CMK (cell line): ENCODE data around the gene LSM4.
"Not testable (repeated sequence)": the region's sequence is repeated elsewhere in the genome, so short reads cannot be mapped to it uniquely, and the experiment has no call there.

Source experiments
- DNase-seq: peaks from one replicate; pipeline ENCODE4 v3.0.0-alpha.2; 2010; ENCODE audit warnings: low read depth

Gene LSM4

DNA sequence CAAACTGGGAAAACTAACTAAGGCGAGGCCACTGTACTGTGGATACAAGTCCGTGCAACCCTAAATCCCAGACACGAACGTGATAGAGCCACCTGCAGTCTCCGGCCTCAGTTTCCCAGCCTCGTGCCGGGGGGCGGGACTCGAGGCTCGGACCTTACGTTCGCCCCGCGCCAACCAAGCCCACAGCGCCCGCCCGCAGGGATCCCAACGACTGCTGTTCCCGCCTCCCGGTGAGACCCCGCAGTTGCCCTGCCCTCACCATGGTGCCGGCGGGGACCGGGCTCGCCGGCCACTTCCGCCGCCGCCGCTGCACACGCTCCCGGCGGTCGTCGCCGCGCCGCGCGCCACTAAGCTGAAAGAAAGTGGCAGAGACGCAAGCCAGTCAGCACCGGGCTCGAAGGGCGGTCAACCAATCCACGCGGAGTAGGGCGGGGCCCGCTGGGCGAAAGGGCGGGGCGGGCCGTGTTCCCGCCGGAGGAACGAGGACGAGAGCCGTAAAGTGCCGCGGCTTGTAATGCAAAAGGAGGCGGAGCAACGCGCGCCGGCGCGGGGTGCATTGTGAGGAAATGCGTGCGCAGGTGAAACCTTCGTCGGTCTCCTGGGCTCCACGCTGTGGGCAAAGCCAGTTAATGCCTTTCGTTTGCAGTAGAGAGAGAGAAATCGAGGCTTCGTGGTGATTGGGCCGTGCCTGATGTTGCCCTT, at the start of gene LSM4:
LSM4 (minus strand) TSS at position 318 of the 702 bp plus-strand sequence; CDS start at position 262, 56 bp downstream.
- peak; percentile 90 for DNase-seq

DNA sequence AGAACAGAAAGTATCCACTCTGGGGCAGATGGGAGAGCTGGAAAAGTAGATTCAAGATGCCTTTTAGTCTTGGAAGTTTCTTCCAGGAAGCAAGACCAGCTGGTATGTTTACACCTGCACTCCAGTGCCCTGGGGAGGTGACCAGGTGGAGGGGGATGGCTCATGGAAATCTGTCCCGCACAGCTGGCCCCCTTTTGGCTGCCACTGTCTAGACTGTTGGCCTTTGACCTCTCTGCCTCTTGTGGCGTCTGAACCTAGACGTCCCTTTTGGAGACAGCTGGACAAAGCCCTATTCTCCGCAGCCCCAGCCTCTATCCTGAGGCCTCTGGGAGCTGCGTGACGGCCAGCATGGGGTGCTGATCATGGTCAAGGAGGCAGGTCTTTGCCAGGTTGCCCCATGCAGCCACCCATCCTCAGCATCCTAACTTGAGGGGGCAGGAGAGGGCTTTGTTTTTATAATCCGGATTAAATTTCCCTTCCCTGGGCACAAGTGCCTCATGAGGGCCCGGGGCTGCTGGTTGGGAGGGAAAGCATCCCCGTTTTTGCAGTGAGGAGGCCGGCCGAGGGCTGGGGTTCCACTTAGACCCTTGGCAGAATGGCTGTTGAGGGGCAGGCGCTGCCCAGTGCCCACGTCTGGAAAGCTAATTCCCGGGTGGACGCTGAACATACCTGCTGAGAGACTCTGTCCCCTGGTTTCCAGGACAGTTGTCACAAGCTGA, 45.8 kb upstream of the LSM4 start:
- no peak for DNase-seq

DNA sequence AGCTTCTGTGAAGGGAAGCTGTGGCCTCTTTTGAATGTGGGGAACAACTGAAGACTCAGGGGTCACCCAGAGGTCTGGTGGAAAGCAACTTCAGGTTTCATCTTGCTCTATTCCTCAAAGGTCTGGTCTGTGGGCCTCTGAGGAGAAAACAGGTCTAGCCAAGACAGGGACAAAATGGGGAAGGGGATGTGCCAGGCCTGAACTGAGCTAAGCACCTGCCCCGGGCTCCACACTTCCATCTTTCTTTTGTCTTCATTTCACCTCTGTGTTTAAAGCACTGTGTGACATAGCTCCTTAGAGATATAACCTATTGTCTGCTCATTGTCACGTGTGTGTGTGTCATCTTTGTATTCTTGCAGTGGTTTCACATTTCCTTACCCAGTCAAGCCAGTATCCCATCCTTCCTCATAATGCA, 43.2 kb upstream of the LSM4 start:
- DNase-seq: no peak

DNA sequence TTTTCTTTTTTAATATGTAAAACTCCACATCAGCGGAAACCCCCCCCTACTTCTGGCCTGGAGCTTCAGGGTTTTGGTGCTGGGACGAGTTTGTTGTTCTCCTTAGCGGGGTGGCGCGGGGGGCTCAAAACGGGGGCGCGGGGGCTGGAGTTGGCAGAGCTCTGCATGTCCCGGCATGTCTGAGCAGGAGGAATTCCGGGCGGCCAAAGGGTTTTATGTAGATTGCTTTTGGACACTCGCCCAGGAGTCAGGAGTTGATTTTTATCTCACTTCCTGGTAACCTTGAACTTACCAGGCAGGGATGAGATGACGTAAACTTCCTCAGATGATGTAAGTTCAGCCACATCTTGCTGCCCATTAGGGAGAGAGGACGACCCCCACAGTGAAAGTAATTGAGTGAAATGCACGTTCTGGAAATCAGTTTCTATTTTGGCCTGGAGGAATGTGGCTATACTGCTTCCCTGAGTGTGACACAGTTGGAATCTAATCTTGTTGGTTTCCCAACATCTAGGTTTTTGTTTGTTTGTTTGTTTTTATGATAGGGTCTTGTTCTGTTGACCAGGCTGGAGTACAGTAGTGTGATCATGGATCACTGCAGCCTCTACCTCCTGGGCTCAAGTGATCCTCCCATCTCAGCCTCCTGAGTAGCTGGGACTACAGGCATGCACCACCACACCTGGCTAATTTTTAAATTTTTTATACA, 42.1 kb upstream of the LSM4 start:
- DNase-seq: peak; percentile 45

DNA sequence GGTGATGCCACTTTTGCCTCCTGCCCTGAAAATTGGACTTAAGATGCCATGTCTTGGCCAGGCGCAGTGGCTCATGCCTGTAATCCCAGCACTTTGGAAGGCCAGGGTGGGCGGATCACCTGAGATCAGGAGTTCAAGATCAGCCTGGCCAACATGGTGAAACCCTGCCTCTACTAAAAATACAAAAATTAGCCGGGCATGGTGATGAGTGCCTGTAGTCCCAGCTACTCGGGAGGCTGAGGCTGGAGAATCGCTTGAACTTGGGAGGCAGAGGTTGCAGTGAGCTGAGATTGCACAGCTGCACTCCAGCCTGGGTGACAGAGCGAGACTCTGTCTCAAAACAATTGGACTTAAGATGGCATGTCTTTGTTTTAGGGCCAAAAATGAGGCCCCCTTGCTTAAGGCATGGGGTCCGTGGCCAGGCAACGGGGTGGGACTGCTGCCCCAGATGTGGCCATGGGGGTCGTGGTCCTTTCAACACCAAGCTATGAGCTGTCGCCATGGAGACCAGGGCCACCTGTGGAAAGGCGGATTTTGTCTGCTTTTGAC, 41.5 kb upstream of the LSM4 start:
- DNase-seq: not testable (repeated sequence)

DNA sequence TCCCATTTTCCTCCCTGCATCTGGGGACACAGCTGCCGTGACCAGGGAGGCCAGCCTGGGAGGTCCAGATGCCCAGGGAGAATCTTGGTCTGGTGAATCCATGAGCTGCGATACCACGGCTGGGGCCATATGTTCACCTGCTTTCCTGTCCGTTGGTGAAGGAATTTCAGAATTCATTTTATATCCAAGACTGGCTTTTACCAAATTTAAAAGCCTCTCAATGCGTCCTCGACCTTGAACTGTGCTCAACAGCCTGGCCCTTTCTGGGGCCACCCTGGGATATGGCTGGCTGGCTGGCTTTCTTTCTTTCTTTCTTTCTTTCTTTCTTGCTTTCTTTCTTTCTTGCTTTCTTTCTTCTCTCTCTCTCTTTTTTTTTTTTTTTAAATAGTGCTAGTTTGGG, 40.9 kb upstream of the LSM4 start:
- no peak for DNase-seq

DNA sequence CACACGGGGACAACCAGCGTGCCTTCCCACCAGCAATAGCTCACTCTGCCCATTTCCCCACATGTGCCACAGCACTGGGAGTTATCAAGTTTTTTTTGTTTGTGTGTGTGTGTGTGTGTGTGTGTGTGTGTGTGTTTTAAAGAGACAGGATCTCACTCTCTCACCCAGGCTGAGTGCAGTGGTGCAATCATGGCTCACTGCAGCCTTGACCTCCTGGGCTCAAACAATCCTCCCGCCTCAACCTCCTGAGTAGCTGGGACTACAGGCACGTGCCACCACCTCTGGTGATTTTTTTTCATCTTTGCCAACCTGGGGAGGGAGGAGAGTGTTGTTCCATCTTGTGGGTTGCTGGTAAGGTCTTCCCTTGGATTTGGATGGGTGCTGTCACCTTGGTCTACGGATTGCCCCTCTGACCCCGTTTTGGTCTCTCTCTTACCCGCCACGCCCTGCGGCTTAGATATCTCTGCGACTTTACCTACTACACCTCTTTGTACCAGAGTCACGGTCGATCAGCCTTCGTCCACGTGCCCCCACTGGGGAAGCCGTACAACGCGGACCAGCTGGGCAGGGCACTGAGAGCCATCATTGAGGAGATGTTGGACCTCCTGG, 40.2 kb upstream of the LSM4 start:
- no peak for DNase-seq

DNA sequence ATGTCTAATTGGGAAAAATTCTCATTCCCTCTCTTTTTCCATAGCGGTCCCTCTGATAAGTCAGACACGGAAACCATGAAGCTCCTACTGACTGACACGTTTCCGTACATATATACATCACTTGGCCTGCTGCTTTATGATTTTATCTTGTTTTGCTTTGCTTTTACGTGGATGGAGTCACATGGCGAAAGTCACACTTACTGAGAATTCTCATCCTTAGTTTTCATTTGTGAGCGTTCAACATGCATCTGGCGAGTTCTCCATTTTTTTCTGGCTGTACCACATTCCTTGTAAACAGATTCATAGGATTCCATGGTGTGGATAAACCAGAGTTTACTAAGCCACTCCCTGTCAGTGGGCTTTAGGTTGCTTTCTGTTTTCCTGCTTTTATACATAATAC, 38.8 kb upstream of the LSM4 start:
- no peak for DNase-seq

DNA sequence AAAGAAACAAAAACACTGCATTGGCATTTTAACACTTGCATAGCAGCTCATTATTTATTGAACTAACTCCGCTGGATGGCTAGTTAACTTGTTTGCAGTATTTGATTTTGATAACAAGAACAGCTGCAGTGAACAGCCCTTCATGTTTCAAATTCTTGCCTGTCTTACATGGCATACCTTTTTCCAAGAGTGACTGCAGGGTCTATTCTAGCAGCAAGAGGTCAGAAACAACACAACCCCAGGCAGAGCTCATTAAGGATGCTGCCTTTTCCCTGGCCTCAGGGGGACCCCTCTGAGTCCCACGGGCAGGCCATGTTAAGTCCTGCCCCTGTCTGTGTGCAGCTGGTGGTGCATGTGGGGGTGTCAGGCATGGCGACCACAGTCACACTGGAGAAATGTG, 34.2 kb upstream of the LSM4 start:
- no peak for DNase-seq

DNA sequence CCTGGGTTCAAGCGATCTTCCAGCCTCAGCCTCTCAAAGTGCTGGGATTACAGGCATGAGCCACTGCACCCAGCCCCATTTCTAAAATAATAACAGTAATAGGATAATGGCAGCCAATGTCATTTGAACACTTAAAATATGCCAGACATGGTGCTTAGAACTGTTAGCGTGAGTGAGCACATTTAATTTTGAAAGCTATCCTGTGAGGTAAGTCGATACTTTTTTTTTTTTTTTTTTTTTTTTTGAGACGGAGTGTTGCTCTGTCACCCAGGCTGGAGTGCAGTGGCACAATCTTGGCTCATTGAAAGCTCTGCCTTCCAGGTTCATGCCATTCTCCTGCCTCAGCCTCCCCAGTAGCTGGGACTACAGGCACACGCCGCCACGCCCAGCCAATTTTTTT, 31.9 kb upstream of the LSM4 start:
- DNase-seq: not testable (repeated sequence)

DNA sequence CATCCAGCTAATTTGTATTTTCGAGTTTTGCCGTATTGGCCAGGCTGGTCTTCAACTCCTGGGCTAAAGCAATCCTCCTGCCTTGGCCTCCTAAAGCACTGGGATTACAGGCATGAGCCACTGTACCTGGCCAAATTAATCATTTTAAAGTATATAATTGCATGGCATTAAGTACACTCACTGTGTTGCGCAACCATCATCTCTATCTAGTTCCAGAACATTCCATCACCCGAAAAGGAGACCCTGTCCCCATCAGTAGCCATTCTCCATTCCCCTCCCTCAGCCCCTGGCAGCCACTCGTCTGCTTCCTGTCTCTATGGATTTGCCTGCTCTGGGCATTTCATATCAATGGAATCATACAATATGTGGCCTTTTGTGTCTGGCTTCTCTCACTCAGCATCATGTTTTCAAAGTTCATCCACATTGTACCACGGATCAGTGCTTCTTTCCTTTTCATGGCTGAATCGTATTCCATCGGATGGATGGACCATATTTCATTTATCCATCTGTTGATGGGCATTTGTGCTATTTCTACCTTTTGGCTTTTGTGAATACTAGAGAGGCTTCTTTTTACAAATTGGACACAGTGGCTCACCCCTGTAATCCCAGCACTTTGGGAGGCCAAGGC, 30.6 kb upstream of the LSM4 start:
- DNase-seq: no peak

DNA sequence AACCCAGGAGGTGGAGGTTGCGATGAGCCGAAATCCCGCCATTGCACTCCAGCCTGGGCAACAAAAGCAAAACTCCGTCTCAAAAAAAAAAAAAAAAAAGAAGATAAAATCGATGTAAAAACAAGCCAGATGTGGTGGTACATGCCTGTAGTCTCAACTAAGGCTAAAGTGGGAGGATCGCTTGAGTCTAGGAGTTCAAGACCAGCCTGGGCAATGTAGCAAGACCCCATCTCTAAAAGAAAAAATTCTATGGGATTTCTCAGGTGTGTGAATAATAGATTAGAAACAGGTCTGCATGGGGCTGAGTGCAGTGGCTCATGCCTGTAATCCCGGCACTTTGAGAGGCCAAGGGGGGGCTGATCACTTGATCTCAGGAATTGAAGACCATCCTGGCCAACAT, 28.7 kb upstream of the LSM4 start:
- DNase-seq: no peak

DNA sequence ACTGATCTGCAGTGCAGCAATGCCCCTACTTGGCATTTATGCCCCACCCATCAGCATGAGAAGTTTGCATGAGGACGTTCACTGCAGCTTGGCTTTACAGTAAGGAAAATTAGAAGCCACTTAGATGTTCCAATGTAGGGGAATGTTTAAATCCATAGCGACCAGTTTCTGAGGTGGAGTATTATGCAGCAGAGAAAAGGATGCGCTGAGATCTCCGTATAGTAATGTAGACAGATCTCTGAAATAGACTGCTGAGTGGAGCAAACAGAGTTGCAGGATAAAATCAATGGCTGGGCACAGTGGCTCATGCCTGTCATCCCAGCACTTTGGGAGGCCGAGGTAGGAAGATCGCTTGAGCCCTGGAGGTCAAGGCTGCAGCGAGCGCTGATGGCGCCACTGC, 27.6 kb upstream of the LSM4 start:
- no peak for DNase-seq

DNA sequence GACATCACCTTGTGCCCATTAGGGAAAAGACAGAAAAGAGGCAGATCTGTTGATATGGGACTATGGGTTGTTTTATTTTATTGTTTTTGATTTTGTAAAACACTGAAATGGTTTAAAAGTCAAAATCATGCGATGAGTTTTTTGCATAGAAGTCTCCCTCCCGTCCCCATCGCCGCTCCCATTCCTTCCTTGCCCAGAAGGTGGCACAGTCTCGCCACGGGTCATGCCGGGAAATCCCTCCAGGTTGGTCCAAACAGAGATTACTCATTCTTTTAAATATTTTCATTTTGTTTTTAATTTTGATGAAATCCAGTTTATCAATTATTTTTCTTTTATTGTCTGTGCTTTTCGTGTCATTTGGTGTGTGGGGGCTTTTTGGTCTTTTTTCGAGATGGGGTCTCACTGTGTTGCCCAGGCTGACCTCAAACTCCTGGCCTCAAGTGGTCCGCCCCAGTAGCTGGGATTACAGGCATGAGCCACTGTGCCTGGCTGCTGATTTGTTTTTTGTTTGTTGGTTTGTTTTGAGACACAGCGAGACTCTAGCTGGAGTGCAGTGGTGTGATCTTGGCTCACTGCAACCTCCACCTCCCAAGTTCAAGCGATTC, 26.8 kb upstream of the LSM4 start:
- no peak for DNase-seq

DNA sequence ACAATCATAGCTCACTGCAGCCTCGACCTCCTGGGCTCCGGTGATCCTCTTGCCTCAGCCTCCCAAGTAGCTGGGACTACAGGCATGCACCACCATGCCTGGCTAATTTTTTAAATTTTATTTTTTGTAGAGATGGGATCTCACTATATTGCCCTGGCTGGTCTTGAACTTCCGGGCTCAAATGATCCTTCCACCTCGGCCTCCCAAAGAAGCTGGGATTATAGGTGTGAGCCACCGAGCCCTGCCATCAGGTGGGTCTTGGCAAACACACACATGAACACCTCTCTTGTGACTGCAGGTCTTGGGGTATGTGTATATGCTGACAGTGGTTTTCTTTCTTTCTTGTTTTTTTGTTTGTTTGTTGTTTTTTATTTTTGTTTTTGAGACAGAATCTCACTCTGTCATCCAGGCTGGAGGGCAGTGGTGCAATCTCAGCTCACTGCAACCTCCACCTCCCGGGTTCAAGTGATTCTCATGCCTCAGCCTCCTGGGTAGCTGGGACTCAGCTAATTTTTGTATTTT, 26.0 kb upstream of the LSM4 start:
- DNase-seq: not testable (repeated sequence)

DNA sequence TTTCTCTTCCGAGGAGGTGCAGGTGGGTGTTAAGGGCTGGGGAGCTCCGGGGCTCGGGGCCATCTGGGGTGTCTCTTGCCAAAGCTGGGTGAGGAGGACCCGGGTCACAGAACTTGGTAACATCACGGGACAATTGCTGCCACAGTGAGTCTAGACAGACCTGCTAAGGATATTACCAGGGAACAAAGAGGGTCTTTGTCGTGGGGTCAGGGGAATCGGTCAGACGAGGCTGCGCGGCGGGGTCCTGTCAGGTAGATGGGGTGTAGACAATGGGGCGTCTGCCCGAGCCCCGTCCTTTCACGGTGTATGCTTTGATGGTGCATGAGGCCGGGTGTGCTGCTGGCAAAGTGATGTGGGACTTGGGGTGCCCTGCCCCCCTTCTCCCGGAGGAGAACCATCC, 25.3 kb upstream of the LSM4 start:
- DNase-seq: no peak

DNA sequence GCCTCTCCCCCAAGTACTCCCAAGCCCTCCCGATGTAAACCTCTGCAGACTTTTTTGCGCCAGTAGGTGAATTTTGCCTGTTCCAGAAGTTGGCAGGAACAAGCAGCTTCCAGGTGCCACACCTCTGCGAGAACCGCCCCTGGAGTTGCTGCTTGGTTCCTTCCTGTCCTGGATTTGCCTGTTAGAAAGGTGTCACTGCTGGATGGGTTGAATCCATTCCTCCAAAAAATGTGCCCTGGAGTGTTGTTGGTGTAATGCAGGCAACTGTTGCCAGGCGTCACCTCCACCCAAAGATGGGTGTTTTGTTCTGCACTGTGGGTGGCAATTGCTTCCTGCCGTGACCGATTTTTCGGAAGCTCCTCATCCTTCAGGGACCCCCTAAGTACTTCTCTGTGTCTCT, 23.2 kb upstream of the LSM4 start:
- DNase-seq: no peak

DNA sequence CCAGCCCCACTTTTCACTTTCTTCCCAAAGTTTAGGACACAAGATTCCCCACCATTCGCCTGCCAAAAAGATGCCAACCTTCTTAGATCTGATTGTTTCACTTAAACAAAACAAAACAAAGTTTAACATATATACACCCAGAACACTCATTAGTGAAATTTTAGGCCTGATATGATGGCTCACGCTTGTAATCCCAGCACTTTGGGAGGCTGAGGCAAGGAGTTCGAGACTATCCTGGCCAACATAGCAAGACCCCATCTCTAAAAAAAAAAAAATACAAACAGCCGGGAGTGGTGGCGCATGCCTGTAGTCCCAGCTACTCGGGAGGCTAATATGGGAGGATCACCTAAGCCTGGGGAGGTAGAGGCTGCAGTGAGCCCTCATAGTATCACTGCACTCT, 22.4 kb upstream of the LSM4 start:
- no peak for DNase-seq

DNA sequence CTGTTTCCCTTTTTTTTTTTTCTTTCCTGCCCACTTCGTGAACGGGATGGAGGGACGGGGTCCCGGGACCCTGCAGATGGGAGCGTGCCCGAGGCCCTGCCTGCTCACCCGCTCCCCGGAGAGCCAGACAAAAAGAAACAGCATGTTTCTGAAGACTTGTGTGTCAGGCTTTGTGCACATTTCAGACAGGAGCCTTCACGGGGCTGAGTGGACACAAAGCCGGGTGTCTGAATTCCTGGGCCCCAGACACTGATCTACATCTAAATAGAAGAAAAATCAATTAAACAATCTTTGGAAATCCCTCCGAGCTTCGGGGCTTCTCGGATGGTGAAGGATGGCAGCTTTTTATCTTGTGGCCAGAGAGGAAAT, 21.7 kb upstream of the LSM4 start:
- DNase-seq: no peak

DNA sequence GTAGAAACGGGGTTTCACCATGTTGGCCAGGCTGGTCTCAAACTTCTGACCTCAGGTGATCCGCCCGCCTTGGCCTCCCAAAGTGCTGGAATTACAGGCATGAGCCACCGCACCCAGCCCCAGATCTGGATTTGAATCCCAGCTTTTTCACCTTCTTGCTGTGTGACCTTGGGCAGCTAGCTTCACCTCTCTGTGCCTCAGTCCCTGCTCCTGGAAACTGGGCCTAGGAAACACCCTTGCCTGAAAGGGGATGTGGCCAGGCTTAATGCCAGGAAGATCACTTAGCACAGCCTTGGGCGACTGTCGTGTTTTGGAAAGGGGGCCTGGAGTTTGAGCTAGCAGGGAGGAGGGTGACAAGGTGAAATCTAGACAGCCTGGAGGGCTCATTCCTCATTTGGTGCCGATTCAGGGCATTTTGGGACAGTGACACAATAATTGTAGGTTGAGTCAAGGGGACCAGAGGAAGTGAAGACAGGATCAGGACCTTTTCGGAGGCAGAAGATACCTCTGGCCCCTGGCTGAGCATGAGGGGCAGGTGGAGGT, 19.3 kb upstream of the LSM4 start:
- DNase-seq: no peak
